Endothelial cell of umbilical vein (primary cell): ENCODE data around the gene THTPA. TPM values are rescaled to one million over a fixed set of nuclear protein-coding genes. Genes with fewer than 3 reads are reported as not detected.
A peak's percentile ranks its signal among the peaks of the same experiment; 100 is the strongest.

Experiments
- BruUV-seq: library from RNA; stranded (reverse); fragments of 400-500 nt; replicated peaks from 2 replicates; lab custom pipeline; 2021; lab: Mats Ljungman, UMichigan
- CTCF ChIA-PET: fragments of 300-600, 350-600 bp; sonication (Branson Sonifier 250); formaldehyde crosslinking; loops from one replicate; lab custom pipeline; 2021; ENCODE audit warnings: antibody characterized with exemption, inconsistent platforms; lab: Charles Lee
- POLR2A ChIA-PET: fragments of 300-600, 350-600 bp; sonication (Branson Sonifier 250); formaldehyde crosslinking; loops from one replicate; lab custom pipeline; 2021; ENCODE audit warnings: antibody characterized with exemption, inconsistent platforms; lab: Charles Lee
- DNase-seq: peaks from one replicate; pipeline ENCODE4 v3.0.0-alpha.2; 2011; ENCODE audit warnings: low read depth, low spot score
- FAIRE-seq: peaks from 2 replicates; lab custom pipeline; 2011; peaks lifted over from hg19 to GRCh38; lab: Jason Lieb, UNC
- H2AFZ ChIP-seq: 2 replicates; pipeline ENCODE4 v1.6.0; 2012; ENCODE audit warnings: low read depth, low read length, control low read depth, inconsistent platforms
- H3K27ac ChIP-seq: 2 replicates; pipeline ENCODE4 v1.5.1; 2011; ENCODE audit warnings: low read depth, mild to moderate bottlenecking, control low read depth, low read length, moderate library complexity; ENCODE audit not compliant: insufficient read depth
- H3K27me3 ChIP-seq, 2 experiments: 2 replicates each; pipeline versions ENCODE4 v1.6.0 to v1.6.1; 2011; ENCODE audit warnings: low read length in 2 of 2, mixed read lengths in 1 of 2; ENCODE audit not compliant: control insufficient read depth in 2 of 2, insufficient read depth in 2 of 2
- H3K36me3 ChIP-seq, 2 experiments: 2 replicates in 1 of 2; 3 replicates in 1 of 2; pipeline ENCODE4 v1.5.1; 2011; ENCODE audit warnings: low read length in 2 of 2, mild to moderate bottlenecking in 1 of 2, moderate library complexity in 1 of 2; ENCODE audit not compliant: control insufficient read depth in 2 of 2, insufficient read depth in 2 of 2; ENCODE audit errors: extremely low read depth in 1 of 2
- H3K4me1 ChIP-seq: 3 replicates; pipeline ENCODE4 v1.5.1; 2011; ENCODE audit warnings: mild to moderate bottlenecking, low read length; ENCODE audit not compliant: control insufficient read depth, insufficient read depth; ENCODE audit errors: extremely low read depth
- H3K4me2 ChIP-seq: 2 replicates; pipeline ENCODE4 v1.6.1; 2011; ENCODE audit warnings: low read length, control low read depth, mixed read lengths; ENCODE audit not compliant: insufficient read depth
- H3K4me3 ChIP-seq, 3 experiments: fragments of 200-600 bp in 1 of 3; sonication (generic), shearing (Covaris generic) in 1 of 3; replicated peaks in 1 of 3; 2 replicates each; pipeline ENCODE4 v1.5.1; 2011 to 2016; ENCODE audit warnings: control low read depth in 3 of 3, low read length in 3 of 3, mild to moderate bottlenecking in 2 of 3, inconsistent platforms in 1 of 3, low read depth in 1 of 3, moderate library complexity in 1 of 3; ENCODE audit not compliant: insufficient read depth in 1 of 3
- H3K79me2 ChIP-seq: 2 replicates; pipeline ENCODE4 v1.6.0; 2012; ENCODE audit warnings: low read length, inconsistent platforms; ENCODE audit not compliant: control insufficient read depth, insufficient read depth
- H3K9ac ChIP-seq: replicated peaks from 2 replicates; pipeline ENCODE3; 2011; ENCODE audit warnings: low read length, control low read depth; ENCODE audit not compliant: insufficient read depth; ENCODE audit errors: extremely low read depth
- H3K9me1 ChIP-seq: replicated peaks from 3 replicates; pipeline ENCODE4 v1.6.0; 2011; ENCODE audit warnings: mild to moderate bottlenecking, low read length; ENCODE audit not compliant: control insufficient read depth, insufficient read depth; ENCODE audit errors: extremely low read depth
- H3K9me3 ChIP-seq: replicated peaks from 2 replicates; pipeline ENCODE4 v1.5.1; 2012; ENCODE audit warnings: low read length, inconsistent platforms; ENCODE audit not compliant: control insufficient read depth, insufficient read depth
- H4K20me1 ChIP-seq: replicated peaks from 2 replicates; pipeline ENCODE3; 2011; ENCODE audit warnings: mild to moderate bottlenecking, low read length; ENCODE audit not compliant: control insufficient read depth, insufficient read depth; ENCODE audit errors: extremely low read depth
- EZH2 ChIP-seq: IDR thresholded peaks from 2 replicates; pipeline ENCODE4 v1.6.1; 2012; ENCODE audit warnings: borderline replicate concordance, low read depth, mild to moderate bottlenecking, moderate library complexity, low read length, inconsistent platforms; ENCODE audit not compliant: severe bottlenecking
- FOS ChIP-seq: IDR thresholded peaks from 2 replicates; pipeline ENCODE4 v1.6.1; 2011; ENCODE audit warnings: mild to moderate bottlenecking, low read length, moderate library complexity, borderline replicate concordance; ENCODE audit not compliant: insufficient read depth
- GATA2 ChIP-seq: IDR thresholded peaks from 2 replicates; pipeline ENCODE4 v1.7.0; 2011; ENCODE audit warnings: low read depth, mild to moderate bottlenecking, moderate library complexity, mixed read lengths, low read length; ENCODE audit not compliant: insufficient read length, insufficient read depth
- JUN ChIP-seq: IDR thresholded peaks from 2 replicates; pipeline ENCODE4 v1.6.1; 2011; ENCODE audit warnings: borderline replicate concordance, low read depth; ENCODE audit not compliant: insufficient read length, insufficient read depth
- MAX ChIP-seq: IDR thresholded peaks from 2 replicates; pipeline ENCODE4 v1.6.1; 2011; ENCODE audit not compliant: insufficient read depth, insufficient read length
- MYC ChIP-seq: IDR thresholded peaks from one replicate; pipeline ENCODE4 v1.6.1; 2011; ENCODE audit warnings: mild to moderate bottlenecking, low read depth, low read length
- POLR2A ChIP-seq: IDR thresholded peaks from 2 replicates; pipeline ENCODE4 v1.6.1; 2012; ENCODE audit warnings: low read depth, mild to moderate bottlenecking, control low read depth, low read length
- POLR2AphosphoS5 ChIP-seq: IDR thresholded peaks from 2 replicates; pipeline ENCODE4 v1.6.1; 2012; ENCODE audit warnings: low read depth, mild to moderate bottlenecking, control low read depth, low read length, moderate library complexity; ENCODE audit not compliant: insufficient read depth
- dilution Hi-C: fragments of 300-500 bp; cut with MboI; formaldehyde crosslinking; loops from one replicate; pipeline ENCODE4 v1.15.0; 2019; ENCODE audit warnings: low sequenced_read_pairs; ENCODE audit not compliant: extremely low pct_ligation_motif_present
- intact Hi-C: fragments of 100-400 bp; cut with micrococcal nuclease; formaldehyde crosslinking; loops from one replicate; pipeline ENCODE4 v1.10.0; 2022
- polyA plus RNA-seq, 4 experiments: library from polyadenylated mRNA; depleted of rRNA in 3 of 4; stranded (reverse) in 3 of 4; unstranded in 1 of 4; fragments of >200 nt; gene quantifications; 2 replicates each; pipeline versions ENCODE4 v1.2.1 to v1.2.3, GENCODE V29; 2011 to 2012; ENCODE audit warnings: missing spikeins in 1 of 4
- total RNA-seq: library from RNA; stranded (reverse); gene quantifications from 2 replicates; pipeline ENCODE4 v1.2.3, GENCODE V29; 2021
- TF ChIP-seq, protein P1 (sequence below), 2 donors: IDR thresholded peaks; 1 replicate in 1 of 2; 2 replicates in 1 of 2; pipeline ENCODE4 v1.5.1; 2011; ENCODE audit warnings: low read length in 2 of 2, mild to moderate bottlenecking in 2 of 2, moderate library complexity in 2 of 2, control low read depth in 1 of 2, inconsistent platforms in 1 of 2, low read depth in 1 of 2; ENCODE audit not compliant: insufficient read depth in 1 of 2; ENCODE audit errors: extremely low read depth in 1 of 2

The THTPA gene
- total and polyA plus RNA-seq, 2 donors (not counting 3 experiments of a cell fraction or from before 2014, with no cell fraction given), result 10.8 to 12.5 TPM

DNA sequence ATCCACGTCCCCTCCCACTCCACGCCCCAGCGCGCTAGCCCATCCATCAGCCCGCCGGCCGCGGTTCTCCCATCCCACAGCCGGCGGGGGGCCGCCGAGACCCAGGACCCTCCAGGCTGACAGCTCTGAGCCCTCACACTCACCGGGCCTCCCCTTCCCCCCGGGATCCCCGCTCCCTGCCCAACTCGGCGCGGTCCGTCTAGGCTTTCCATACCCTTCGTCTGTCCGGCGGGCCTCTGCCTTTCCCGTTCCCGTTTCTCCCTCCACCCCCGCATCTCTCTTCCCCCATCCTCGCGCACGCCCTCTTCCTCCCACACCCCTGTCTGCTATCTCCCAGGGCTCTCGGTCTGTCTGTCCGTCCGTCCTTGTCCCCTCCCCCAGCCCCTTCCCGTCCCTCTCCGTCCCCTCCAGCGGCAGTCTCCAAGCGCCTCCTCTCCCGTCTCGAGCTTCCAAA lies 5.2 kb upstream of the THTPA start:
- no peak overlapping the region for H3K27ac ChIP-seq
- H3K4me2 ChIP-seq, result peak overlapping the region; percentile 87
- no peaks in the 10 kb centered on the region for H4K20me1 ChIP-seq
- intact Hi-C loops (no loop called here), dilution Hi-C loops (no loop called here)
- H3K4me3 ChIP-seq, result peak overlapping the region; percentile 47 to 84 (median 77)
- TF ChIP-seq POLR2A, result no peak
- peak; percentile 62 for TF ChIP-seq EZH2
- TF ChIP-seq, protein P1, sequence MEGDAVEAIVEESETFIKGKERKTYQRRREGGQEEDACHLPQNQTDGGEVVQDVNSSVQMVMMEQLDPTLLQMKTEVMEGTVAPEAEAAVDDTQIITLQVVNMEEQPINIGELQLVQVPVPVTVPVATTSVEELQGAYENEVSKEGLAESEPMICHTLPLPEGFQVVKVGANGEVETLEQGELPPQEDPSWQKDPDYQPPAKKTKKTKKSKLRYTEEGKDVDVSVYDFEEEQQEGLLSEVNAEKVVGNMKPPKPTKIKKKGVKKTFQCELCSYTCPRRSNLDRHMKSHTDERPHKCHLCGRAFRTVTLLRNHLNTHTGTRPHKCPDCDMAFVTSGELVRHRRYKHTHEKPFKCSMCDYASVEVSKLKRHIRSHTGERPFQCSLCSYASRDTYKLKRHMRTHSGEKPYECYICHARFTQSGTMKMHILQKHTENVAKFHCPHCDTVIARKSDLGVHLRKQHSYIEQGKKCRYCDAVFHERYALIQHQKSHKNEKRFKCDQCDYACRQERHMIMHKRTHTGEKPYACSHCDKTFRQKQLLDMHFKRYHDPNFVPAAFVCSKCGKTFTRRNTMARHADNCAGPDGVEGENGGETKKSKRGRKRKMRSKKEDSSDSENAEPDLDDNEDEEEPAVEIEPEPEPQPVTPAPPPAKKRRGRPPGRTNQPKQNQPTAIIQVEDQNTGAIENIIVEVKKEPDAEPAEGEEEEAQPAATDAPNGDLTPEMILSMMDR (IDR thresholded peaks at IDR 0.05; ENCODE audit: extremely low read depth in 1 of 2, insufficient read depth in 1 of 2, low read depth in 1 of 2, low read length in 2 of 2), result no peak
- ChIA-PET POLR2A (no interaction called here), CTCF (interaction anchor here (1.1 to 1.5 kb wide), 4 partner anchors 9 to 72 kb away, joined by 3 to 4 read pairs (median 4); no protein-coding TSS in a partner anchor)
- BruUV-seq, result no TSS peak
- H3K27me3 ChIP-seq, result peaks cover 23 to 25% of the 10 kb centered on the region in 2 experiments
- no peaks in the 10 kb centered on the region for H3K9me1 ChIP-seq
- DNase-seq (no peak), FAIRE-seq (no peak)
- no peaks in the 10 kb centered on the region for H3K9me3 ChIP-seq
- H3K79me2 ChIP-seq, result no peaks in the 10 kb centered on the region
- no peak overlapping the region for H3K9ac ChIP-seq
- H3K36me3 ChIP-seq, result no peaks in the 10 kb centered on the region
- peaks cover 10% of the 10 kb centered on the region for H3K4me1 ChIP-seq
- peak overlapping the region; percentile 97 for H2AFZ ChIP-seq

DNA sequence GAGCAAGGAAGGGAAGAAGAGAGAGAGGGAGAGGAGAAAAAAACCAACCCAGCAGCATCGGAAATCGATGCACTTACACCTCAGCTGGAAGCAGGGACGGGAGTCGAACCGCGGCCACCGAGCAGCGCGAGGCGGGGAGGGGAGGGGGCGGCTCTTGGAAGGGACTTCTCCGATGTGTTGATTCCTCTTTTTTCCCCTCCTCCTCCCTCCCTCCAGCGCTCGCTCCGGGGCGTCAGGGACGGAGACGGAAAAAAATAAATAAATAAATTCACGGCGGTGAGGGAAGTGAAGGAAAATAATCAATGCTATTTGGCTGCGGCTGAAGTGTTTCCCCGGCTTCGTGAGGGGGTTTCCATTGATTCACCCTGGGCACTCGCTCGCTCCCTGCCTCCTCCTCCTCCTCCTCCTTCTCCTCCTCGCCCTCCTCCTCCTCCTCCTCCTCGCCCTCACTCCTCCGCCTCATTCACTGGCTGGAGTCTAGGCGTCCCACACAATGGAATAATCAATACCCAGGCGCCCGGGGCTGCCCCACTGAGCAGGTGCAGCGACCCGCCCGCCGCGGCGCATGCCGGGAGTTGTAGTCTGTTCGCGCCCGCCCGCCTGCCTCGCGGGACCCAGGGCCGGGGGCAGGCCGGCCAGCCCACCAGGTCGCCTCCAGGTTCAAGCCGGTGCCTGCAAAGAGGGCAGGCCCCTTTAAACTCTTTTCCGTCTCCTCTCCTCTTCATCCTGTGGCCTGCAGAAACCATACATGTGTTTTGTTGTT lies 4.6 kb upstream of the THTPA start, which contains the start of gene ZFHX2:
Gene ZFHX2 (minus strand): TSS at position 500 of the 763 bp plus-strand sequence. CDS start 16,440 bp downstream, outside the sequence.
- Histone ChIP-seq H3K4me3 (peak within 1 kb of the TSS; percentile 47 to 84 (median 77)), H4K20me1 (no peaks in the 10 kb centered on the region), H3K9me3 (no peaks in the 10 kb centered on the region), H3K9ac (peak within 1 kb of the TSS; percentile 12), H3K79me2 (peaks cover 2% of the 10 kb centered on the region), H3K9me1 (no peaks in the 10 kb centered on the region), H3K27ac (no peak within 1 kb of the TSS), H3K36me3 (no peaks in the 10 kb centered on the region), H3K27me3 (peaks cover 23 to 25% of the 10 kb centered on the region in 2 experiments), H3K4me2 (peak within 1 kb of the TSS; percentile 87), H2AFZ (peak within 1 kb of the TSS; percentile 97), H3K4me1 (peaks cover 12% of the 10 kb centered on the region)
- DNase-seq (peak; percentile 70), FAIRE-seq (peak; percentile 64)
- intact Hi-C loops (no loop called here), dilution Hi-C loops (no loop called here)
- ChIA-PET POLR2A (interaction anchor here (0.7 kb wide), 1 partner anchor 16 kb away, joined by 5 read pairs; no protein-coding TSS in a partner anchor), CTCF (interaction anchor here (0.7 to 1.5 kb wide), 6 partner anchors 8 to 81 kb away, joined by 3 to 4 read pairs (median 3); no protein-coding TSS in a partner anchor)
- TF ChIP-seq EZH2, result no peak
- TF ChIP-seq MYC, result no peak
- TF ChIP-seq POLR2AphosphoS5, result no peak
- TF ChIP-seq POLR2A, result no peak
- no peak for TF ChIP-seq FOS
- no peak for TF ChIP-seq GATA2
- TF ChIP-seq, protein P1 (IDR thresholded peaks at IDR 0.05; ENCODE audit: extremely low read depth in 1 of 2, insufficient read depth in 1 of 2, low read depth in 1 of 2, low read length in 2 of 2), result no peak
- TF ChIP-seq JUN, result no peak
- TF ChIP-seq MAX, result no peak
- BruUV-seq, result no TSS peak
